HepG2 (cell line): ENCODE data around the gene PDGFRB. TPM values are rescaled to one million over a fixed set of nuclear protein-coding genes. Genes with fewer than 3 reads are reported as not detected.

Source experiments
- ARID4A ChIP-seq: sonication (generic); formaldehyde crosslinking; IDR thresholded peaks from 2 replicates; pipeline ENCODE4 v1.5.0; 2020; ENCODE audit warnings: mild to moderate bottlenecking, missing genetic modification reagents, borderline replicate concordance
- ARNT ChIP-seq: fragments of 450-650 bp; IDR thresholded peaks from 2 replicates; pipeline ENCODE4 v1.6.1; 2017
- FOXA3 ChIP-seq: IDR thresholded peaks from 2 replicates; pipeline ENCODE4 v1.6.1; 2016; ENCODE audit warnings: missing genetic modification reagents, missing compliant biosample characterization
- GATA4 ChIP-seq: sonication (generic); IDR thresholded peaks from 2 replicates; pipeline ENCODE4 v1.6.1; 2016; ENCODE audit warnings: antibody characterized with exemption, low read depth, borderline replicate concordance
- HES4 ChIP-seq: sonication (generic); formaldehyde crosslinking; IDR thresholded peaks from 2 replicates; pipeline ENCODE4 v1.9.0; 2021; ENCODE audit warnings: mild to moderate bottlenecking, missing genetic modification reagents, borderline replicate concordance
- HOXA5 ChIP-seq: sonication (generic); formaldehyde crosslinking; IDR thresholded peaks from 2 replicates; pipeline ENCODE4 v1.4.0; 2020; ENCODE audit warnings: missing genetic modification reagents
- KAT8 ChIP-seq: IDR thresholded peaks from 2 replicates; pipeline ENCODE4 v1.6.1; 2016; ENCODE audit warnings: missing genetic modification reagents, missing compliant biosample characterization
- TAF1 ChIP-seq: sonication (generic); formaldehyde crosslinking; IDR thresholded peaks from 2 replicates; pipeline ENCODE4 v1.4.0; 2020; ENCODE audit warnings: missing genetic modification reagents
- XRCC5 ChIP-seq: fragments of 200-400 bp; formaldehyde crosslinking; optimal IDR thresholded peaks from 2 replicates; pipeline ENCODE3; 2017; ENCODE audit warnings: mild to moderate bottlenecking, low read length
- ZNF263 ChIP-seq: sonication (generic); formaldehyde crosslinking; IDR thresholded peaks from 2 replicates; pipeline ENCODE4 v1.4.0; 2020; ENCODE audit warnings: missing genetic modification reagents
- ZNF280B ChIP-seq: sonication (generic); formaldehyde crosslinking; IDR thresholded peaks from 2 replicates; pipeline ENCODE4 v1.5.0; 2020; ENCODE audit warnings: missing genetic modification reagents, mild to moderate bottlenecking, borderline replicate concordance
- ZNF543 ChIP-seq: sonication (generic); formaldehyde crosslinking; IDR thresholded peaks from 2 replicates; pipeline ENCODE4 v1.4.0; 2020; ENCODE audit warnings: mild to moderate bottlenecking, missing genetic modification reagents
- ZNF639 ChIP-seq: conservative IDR thresholded peaks from 2 replicates; pipeline ENCODE4 v1.6.1; 2018; ENCODE audit warnings: missing genetic modification reagents
- ZNF704 ChIP-seq: sonication (generic); formaldehyde crosslinking; IDR thresholded peaks from 2 replicates; pipeline ENCODE4 v1.8.1; 2023; ENCODE audit warnings: mild to moderate bottlenecking, inconsistent platforms, moderate library complexity, missing genetic modification reagents, borderline replicate concordance
- ZNF777 ChIP-seq: sonication (generic); formaldehyde crosslinking; IDR thresholded peaks from 2 replicates; pipeline ENCODE4 v1.4.0; 2020; ENCODE audit warnings: missing genetic modification reagents
- polyA plus RNA-seq, 8 experiments: library from polyadenylated mRNA; depleted of rRNA in 3 of 8; stranded (reverse) in 7 of 8; unstranded in 1 of 8; fragments of >200 nt; fragmentation: Illumina TruSeq in 4 of 8; extraction: Trizol in 4 of 8; gene quantifications; 2 replicates each; pipeline versions ENCODE4 v1.2.1 to v1.2.3, GENCODE V29; 2011 to 2016; ENCODE audit warnings: low read depth in 4 of 8, missing spikeins in 1 of 8, mixed read lengths in 1 of 8; ENCODE audit not compliant: insufficient read depth in 1 of 8
- total RNA-seq, 5 experiments: library from RNA; depleted of rRNA; stranded (reverse); fragments of >200 nt; fragmentation: Illumina TruSeq; extraction: Trizol; gene quantifications; 2 replicates each; pipeline ENCODE4 v1.2.3, GENCODE V29; 2016; ENCODE audit warnings: low read depth in 1 of 5
- TF ChIP-seq, protein P1 (sequence below): IDR thresholded peaks from 2 replicates; pipeline ENCODE4 v1.6.1; 2016; ENCODE audit warnings: missing compliant biosample characterization, missing genetic modification reagents, borderline replicate concordance
- TF ChIP-seq, protein P2 (sequence below): sonication (generic); formaldehyde crosslinking; IDR thresholded peaks from 2 replicates; pipeline ENCODE4 v1.8.0; 2022; ENCODE audit warnings: missing genetic modification reagents, mild to moderate bottlenecking, moderate library complexity, borderline replicate concordance

The PDGFRB gene
- total and polyA plus RNA-seq, 2 of the 13 experiments (the other 11 are each of a cell fraction or from before 2014, with no cell fraction given) = 4.0 to 21.0 TPM

- TF ChIP-seq, protein P1, sequence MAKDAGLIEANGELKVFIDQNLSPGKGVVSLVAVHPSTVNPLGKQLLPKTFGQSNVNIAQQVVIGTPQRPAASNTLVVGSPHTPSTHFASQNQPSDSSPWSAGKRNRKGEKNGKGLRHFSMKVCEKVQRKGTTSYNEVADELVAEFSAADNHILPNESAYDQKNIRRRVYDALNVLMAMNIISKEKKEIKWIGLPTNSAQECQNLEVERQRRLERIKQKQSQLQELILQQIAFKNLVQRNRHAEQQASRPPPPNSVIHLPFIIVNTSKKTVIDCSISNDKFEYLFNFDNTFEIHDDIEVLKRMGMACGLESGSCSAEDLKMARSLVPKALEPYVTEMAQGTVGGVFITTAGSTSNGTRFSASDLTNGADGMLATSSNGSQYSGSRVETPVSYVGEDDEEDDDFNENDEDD (CRISPR knock-in tag) = no peak
- TF ChIP-seq ARID4A (CRISPR knock-in tag) (peak; percentile 26; the same call in 1 of the 2 replicates), ZNF704 (CRISPR knock-in tag) (no peak; the same call in 1 of the 2 replicates), ARNT (no peak), ZNF543 (CRISPR knock-in tag) (no peak), ZNF263 (CRISPR knock-in tag) (peak; percentile 85), XRCC5 (peak; percentile 59), HES4 (CRISPR knock-in tag) (no peak), GATA4 (peak; percentile 72; the same call in 1 of the 2 replicates), FOXA3 (peak; percentile 66), ZNF639 (CRISPR knock-in tag) (no peak; the same call in 1 of the 2 replicates), TAF1 (CRISPR knock-in tag) (peak; percentile 51; the same call in 1 of the 2 replicates), ZNF280B (CRISPR knock-in tag) (no peak), KAT8 (peak; percentile 53; the same call in 1 of the 2 replicates), ZNF777 (CRISPR knock-in tag) (no peak), HOXA5 (0 out of 2 replicates have a peak, but pooled peaks have one; percentile 36)
- TF ChIP-seq, protein P2, sequence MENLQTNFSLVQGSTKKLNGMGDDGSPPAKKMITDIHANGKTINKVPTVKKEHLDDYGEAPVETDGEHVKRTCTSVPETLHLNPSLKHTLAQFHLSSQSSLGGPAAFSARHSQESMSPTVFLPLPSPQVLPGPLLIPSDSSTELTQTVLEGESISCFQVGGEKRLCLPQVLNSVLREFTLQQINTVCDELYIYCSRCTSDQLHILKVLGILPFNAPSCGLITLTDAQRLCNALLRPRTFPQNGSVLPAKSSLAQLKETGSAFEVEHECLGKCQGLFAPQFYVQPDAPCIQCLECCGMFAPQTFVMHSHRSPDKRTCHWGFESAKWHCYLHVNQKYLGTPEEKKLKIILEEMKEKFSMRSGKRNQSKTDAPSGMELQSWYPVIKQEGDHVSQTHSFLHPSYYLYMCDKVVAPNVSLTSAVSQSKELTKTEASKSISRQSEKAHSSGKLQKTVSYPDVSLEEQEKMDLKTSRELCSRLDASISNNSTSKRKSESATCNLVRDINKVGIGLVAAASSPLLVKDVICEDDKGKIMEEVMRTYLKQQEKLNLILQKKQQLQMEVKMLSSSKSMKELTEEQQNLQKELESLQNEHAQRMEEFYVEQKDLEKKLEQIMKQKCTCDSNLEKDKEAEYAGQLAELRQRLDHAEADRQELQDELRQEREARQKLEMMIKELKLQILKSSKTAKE (CRISPR knock-in tag) = peak; percentile 77
Measured at GRCh38 chr5:150138551-150139265, 16.9 kb downstream of the PDGFRB start (continued).
